GM18502 (cell line): ENCODE measurements around the gene GON4L.
"Not testable (repeated sequence)": the region's sequence is repeated elsewhere in the genome, so short reads cannot be mapped to it uniquely, and the experiment has no call there.

Source experiments
- ATAC-seq: cut with Tn5 transposase; IDR thresholded peaks from one replicate; pipeline ENCODE4 v1.9.1; 2021; ENCODE audit warnings: mild to moderate bottlenecking; ENCODE audit not compliant: unreplicated experiment, poor library complexity

The GON4L gene

GRCh38 chr1:155831279-155831976 lies 25.6 kb downstream of the GON4L start:
- ATAC-seq: no peak

GRCh38 chr1:155827450-155827849 lies 29.6 kb downstream of the GON4L start:
- no peak for ATAC-seq

- no peak for ATAC-seq
Observed at GRCh38 chr1:155816351-155816750, 40.7 kb downstream of the GON4L start.

- ATAC-seq: no peak
Observed at GRCh38 chr1:155813672-155814071, 43.3 kb downstream of the GON4L start.

GRCh38 chr1:155812878-155813277 lies 44.1 kb downstream of the GON4L start:
- ATAC-seq: no peak

GRCh38 chr1:155809088-155809487 lies 47.9 kb downstream of the GON4L start:
- no peak for ATAC-seq

- ATAC-seq: no peak
Observed at GRCh38 chr1:155801149-155801548, 55.9 kb downstream of the GON4L start.

GRCh38 chr1:155795618-155796017 lies 61.4 kb downstream of the GON4L start:
- not testable (repeated sequence) for ATAC-seq

- no peak for ATAC-seq
Observed at GRCh38 chr1:155794605-155795245, 62.3 kb downstream of the GON4L start.

- ATAC-seq: no peak
Observed at GRCh38 chr1:155793213-155793612, 63.8 kb downstream of the GON4L start.

GRCh38 chr1:155777582-155777981 lies 79.4 kb downstream of the GON4L start:
- ATAC-seq: no peak

GRCh38 chr1:155776414-155776813 lies 80.6 kb downstream of the GON4L start:
- ATAC-seq: no peak

GRCh38 chr1:155773221-155773620 lies 83.8 kb downstream of the GON4L start:
- ATAC-seq: no peak

GRCh38 chr1:155769257-155769656 lies 87.8 kb downstream of the GON4L start:
- no peak for ATAC-seq

- ATAC-seq: not testable (repeated sequence)
Observed at GRCh38 chr1:155767399-155767989, 89.5 kb downstream of the GON4L start.

- not testable (repeated sequence) for ATAC-seq
Observed at GRCh38 chr1:155763989-155764388, 93.0 kb downstream of the GON4L start.

GRCh38 chr1:155763090-155763815 lies 93.8 kb downstream of the GON4L start:
- ATAC-seq: not testable (repeated sequence)

GRCh38 chr1:155761736-155762405 lies 95.1 kb downstream of the GON4L start:
- ATAC-seq: no peak

GRCh38 chr1:155760751-155761475 lies 96.1 kb downstream of the GON4L start:
- ATAC-seq: no peak
